Mesothelial cell of epicardium (in vitro differentiated cells): ENCODE data around the gene IFT25. TPM values are rescaled to one million over a fixed set of nuclear protein-coding genes. Genes with fewer than 3 reads are reported as not detected.

Experiments used
- DNase-seq, 2 experiments: peaks; one replicate each; pipeline ENCODE4 v3.0.0; 2021; ENCODE audit warnings: low spot score in 2 of 2; ENCODE audit not compliant: unreplicated experiment in 2 of 2
- H3K27ac Mint-ChIP-seq: 2 replicates; pipeline ENCODE4 v1.8.0; 2021; ENCODE audit warnings: mixed read lengths
- H3K27me3 Mint-ChIP-seq: 2 replicates; pipeline ENCODE4 v1.8.0; 2021; ENCODE audit warnings: low read depth, mixed read lengths
- H3K36me3 Mint-ChIP-seq: 2 replicates; pipeline ENCODE4 v1.8.0; 2021; ENCODE audit warnings: mixed read lengths
- H3K4me1 Mint-ChIP-seq: 2 replicates; pipeline ENCODE4 v1.8.0; 2021; ENCODE audit warnings: mixed read lengths
- H3K4me3 Mint-ChIP-seq: 2 replicates; pipeline ENCODE4 v1.8.0; 2021; ENCODE audit warnings: mild to moderate bottlenecking, moderate library complexity, mixed read lengths
- H3K9me3 Mint-ChIP-seq: 2 replicates; pipeline ENCODE4 v1.8.0; 2021; ENCODE audit warnings: mixed read lengths
- total RNA-seq: library from RNA; stranded (reverse); gene quantifications from 3 replicates; pipeline ENCODE4 v1.2.1, GENCODE V29; 2021
- TF ChIP-seq, protein P1 (sequence below): fragments of 200-600 bp; sonication (generic); IDR thresholded peaks from one replicate; pipeline ENCODE4 v1.5.0; 2021; ENCODE audit warnings: antibody characterized with exemption; ENCODE audit not compliant: unreplicated experiment

The IFT25 gene
- total RNA-seq, 1 donor from 2014 or later: 36.8 TPM

DNA sequence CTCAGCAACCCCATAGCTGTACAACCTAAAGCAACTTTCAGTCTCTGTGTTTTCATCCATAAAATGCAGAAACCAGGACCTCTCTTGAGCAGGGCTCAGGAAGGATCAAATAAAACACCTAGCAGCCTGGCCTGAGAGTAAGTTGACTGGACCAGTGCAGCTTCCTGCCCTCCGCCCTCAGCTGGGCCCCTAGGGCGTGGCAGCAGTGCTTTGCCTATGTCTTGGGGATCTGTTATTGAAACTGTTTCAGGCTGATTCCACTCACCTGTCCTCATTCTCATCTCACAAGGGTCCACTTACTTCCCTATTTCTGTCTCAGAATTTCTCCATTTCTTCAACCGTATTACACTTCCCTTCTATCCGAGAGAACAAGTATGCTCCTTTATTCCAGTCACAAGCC lies 18.0 kb upstream of the IFT25 start:
- Mint-ChIP-seq H3K36me3 (peaks cover 37% of the 10 kb centered on the region), H3K27me3 (no peaks in the 10 kb centered on the region), H3K4me1 (peaks cover 9% of the 10 kb centered on the region), H3K9me3 (no peaks in the 10 kb centered on the region), H3K27ac (no peak overlapping the region), H3K4me3 (no peak overlapping the region)
- no peak for DNase-seq
- TF ChIP-seq, protein P1, sequence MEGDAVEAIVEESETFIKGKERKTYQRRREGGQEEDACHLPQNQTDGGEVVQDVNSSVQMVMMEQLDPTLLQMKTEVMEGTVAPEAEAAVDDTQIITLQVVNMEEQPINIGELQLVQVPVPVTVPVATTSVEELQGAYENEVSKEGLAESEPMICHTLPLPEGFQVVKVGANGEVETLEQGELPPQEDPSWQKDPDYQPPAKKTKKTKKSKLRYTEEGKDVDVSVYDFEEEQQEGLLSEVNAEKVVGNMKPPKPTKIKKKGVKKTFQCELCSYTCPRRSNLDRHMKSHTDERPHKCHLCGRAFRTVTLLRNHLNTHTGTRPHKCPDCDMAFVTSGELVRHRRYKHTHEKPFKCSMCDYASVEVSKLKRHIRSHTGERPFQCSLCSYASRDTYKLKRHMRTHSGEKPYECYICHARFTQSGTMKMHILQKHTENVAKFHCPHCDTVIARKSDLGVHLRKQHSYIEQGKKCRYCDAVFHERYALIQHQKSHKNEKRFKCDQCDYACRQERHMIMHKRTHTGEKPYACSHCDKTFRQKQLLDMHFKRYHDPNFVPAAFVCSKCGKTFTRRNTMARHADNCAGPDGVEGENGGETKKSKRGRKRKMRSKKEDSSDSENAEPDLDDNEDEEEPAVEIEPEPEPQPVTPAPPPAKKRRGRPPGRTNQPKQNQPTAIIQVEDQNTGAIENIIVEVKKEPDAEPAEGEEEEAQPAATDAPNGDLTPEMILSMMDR: no peak

DNA sequence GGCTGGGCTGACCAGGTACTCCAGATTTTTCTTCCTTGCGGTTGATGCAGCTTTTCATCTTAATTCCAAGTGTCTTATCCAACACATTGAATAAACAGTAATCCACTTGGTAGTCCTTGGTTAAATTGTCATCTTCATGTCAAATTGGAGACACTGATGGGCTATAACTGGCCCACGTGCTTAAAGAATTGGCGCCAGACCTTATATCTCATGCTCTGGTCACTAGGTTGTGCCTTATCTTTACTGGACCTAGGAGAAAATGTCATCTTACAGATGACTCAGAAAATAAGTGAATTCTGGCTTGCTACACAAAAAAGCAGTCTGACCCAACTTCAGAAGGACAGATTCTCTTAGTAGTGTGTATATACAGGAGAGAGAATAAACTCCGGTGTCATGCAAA lies 16.9 kb upstream of the IFT25 start:
- Mint-ChIP-seq H3K27me3 (no peaks in the 10 kb centered on the region), H3K9me3 (no peaks in the 10 kb centered on the region), H3K27ac (no peak overlapping the region), H3K4me1 (peaks cover 14% of the 10 kb centered on the region), H3K36me3 (peaks cover 31% of the 10 kb centered on the region), H3K4me3 (no peak overlapping the region)
- DNase-seq: no peak
- TF ChIP-seq, protein P1: no peak

DNA sequence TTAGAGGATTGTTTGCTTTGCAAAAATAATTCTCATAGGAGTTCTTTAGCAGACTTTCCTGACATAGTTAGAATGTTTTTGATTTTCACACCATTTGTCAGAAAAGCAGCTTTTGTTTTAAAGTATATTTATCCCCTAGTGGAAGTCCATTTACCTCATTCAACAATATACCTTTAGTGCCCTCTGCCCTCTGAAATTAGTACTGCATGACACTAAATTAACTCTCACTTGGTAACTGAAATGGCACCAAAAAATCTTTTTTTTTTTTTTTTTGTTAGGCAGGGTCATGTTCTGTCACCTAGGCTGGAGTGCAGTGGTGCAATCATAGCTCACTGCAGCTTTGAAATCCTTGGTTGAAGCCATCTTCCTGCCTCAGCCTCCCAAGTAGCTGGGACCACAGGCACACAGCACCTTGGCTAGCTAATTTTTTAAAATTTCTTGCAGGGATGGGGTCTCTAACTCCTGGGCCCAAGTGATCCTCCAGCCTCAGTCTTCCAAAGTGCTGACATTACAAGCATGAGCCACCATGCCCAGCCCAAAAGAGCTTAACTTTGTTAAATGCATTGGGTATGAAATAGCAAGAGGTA lies 14.3 kb upstream of the IFT25 start:
- DNase-seq: no peak
- peaks cover 24% of the 10 kb centered on the region for H3K4me1 Mint-ChIP-seq
- no peak overlapping the region for H3K27ac Mint-ChIP-seq
- H3K4me3 Mint-ChIP-seq: no peak overlapping the region
- no peaks in the 10 kb centered on the region for H3K27me3 Mint-ChIP-seq
- no peaks in the 10 kb centered on the region for H3K9me3 Mint-ChIP-seq
- TF ChIP-seq, protein P1: peak; percentile 68
- H3K36me3 Mint-ChIP-seq: peaks cover 24% of the 10 kb centered on the region

DNA sequence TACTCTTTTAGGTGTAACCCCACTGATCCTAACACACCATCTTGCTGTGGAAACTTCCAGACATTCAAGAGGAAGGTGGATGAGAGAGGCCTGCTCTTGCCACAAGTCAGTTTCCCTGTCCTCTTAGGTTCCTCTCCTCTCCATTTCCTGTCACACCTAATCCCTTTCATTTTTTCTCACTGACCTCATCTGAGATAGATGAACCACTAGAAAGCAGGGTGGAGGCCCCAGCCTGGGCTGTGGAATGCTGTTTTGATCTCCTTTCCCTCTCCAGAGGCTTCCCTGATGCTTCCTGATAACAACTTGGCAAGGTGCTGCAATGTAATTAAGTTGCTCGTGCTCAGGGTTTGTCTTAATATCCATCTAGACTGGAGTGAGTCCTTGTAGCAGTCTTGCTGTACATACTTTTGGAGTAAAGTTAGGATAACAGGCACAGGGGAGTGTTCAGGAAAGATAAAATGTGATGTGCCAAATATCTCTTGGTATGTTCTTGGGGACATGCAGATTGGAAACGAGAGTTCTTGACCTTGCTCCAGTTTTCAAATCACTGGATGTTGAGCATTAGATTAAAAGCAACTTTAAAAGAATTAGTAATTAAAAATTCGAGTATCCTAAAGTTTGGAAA lies 11.8 kb upstream of the IFT25 start:
- Mint-ChIP-seq H3K9me3 (no peaks in the 10 kb centered on the region), H3K27ac (peak overlapping the region; percentile 81), H3K36me3 (peaks cover 21% of the 10 kb centered on the region), H3K4me1 (peaks cover 23% of the 10 kb centered on the region), H3K27me3 (no peaks in the 10 kb centered on the region), H3K4me3 (peak overlapping the region; percentile 2)
- no peak for DNase-seq
- TF ChIP-seq, protein P1: no peak

DNA sequence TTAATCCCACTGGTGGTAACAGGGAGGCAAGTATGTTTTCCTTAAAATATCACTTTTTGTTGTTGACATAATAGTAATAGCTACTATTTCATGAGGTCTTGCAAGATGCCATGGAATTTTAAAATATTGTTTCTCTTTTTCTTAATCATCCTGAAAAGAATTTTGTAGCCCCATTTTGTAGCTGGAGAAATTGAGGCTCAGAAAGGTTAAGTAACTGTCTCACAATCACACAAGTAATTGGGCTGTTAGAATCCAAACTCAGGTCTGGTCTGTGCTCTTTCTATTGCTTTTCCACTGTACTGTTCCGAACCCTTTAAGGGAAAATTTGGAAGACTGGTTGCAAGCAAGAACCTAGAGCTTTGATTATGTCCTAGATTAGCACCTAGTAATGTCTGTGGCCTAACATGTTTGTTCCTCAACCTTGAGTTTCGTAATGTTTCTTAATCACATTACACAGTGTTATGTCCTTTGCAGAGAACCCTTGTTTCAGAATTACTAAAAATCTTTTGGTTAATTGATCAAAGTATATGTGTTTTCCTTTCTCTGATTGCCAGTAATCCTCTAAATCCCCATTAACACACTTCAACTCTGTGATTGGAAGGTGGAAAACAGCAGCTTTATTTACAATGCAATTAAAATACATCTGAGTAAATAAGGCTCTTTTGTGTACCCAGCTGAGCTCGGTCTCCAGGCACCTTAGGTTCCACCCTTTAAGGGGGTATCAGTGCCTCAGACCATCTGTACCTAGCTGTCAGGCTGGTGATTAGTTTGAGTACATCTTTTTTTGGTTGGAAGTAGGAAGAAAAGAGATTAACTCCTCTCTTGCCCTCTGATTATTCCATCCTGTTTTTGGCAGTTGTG lies 11.0 kb upstream of the IFT25 start:
- no peak for DNase-seq
- Mint-ChIP-seq H3K27ac (peak overlapping the region; percentile 81), H3K27me3 (no peaks in the 10 kb centered on the region), H3K9me3 (no peaks in the 10 kb centered on the region), H3K4me1 (peaks cover 25% of the 10 kb centered on the region), H3K4me3 (no peak overlapping the region), H3K36me3 (peaks cover 20% of the 10 kb centered on the region)
- TF ChIP-seq, protein P1: no peak
